AG04450 (cell line): ENCODE results near the gene ACTMAP. TPM values are rescaled to one million over a fixed set of nuclear protein-coding genes. Genes with fewer than 3 reads are reported as not detected.
"Not testable (repeated sequence)": the region's sequence is repeated elsewhere in the genome, so short reads cannot be mapped to it uniquely, and the experiment has no call there.

Experiments used
- CTCF ChIA-PET: fragments of 300-600, 350-600 bp; formaldehyde crosslinking; extraction: SDS; loops from one replicate; lab custom pipeline; 2022; ENCODE audit warnings: antibody characterized with exemption, inconsistent platforms; lab: Charles Lee
- POLR2A ChIA-PET: fragments of 350-600 bp; formaldehyde crosslinking; extraction: SDS; loops from one replicate; lab custom pipeline; 2021; ENCODE audit warnings: antibody characterized with exemption, inconsistent platforms; lab: Yijun Ruan, JAX
- DNase-seq: peaks from one replicate; pipeline ENCODE4 v3.0.0-alpha.2; 2011; ENCODE audit warnings: low read depth, low spot score
- H3K27ac ChIP-seq: one replicate; pipeline ENCODE4 v1.5.1; 2012; ENCODE audit warnings: low read depth, low read length, control low read depth
- H3K27me3 ChIP-seq: one replicate; pipeline ENCODE4 v1.6.0; 2012; ENCODE audit warnings: low read length; ENCODE audit not compliant: control insufficient read depth, insufficient read depth
- H3K4me3 ChIP-seq: 2 replicates; pipeline ENCODE4 v1.5.1; 2011; ENCODE audit warnings: mild to moderate bottlenecking, low read depth, low read length, control low read depth
- H3K9me3 ChIP-seq: 2 replicates; pipeline ENCODE4 v1.5.1; 2012; ENCODE audit warnings: low read length; ENCODE audit not compliant: control insufficient read depth, insufficient read depth
- polyA plus RNA-seq: library from polyadenylated mRNA; depleted of rRNA; stranded (reverse); fragments of >200 nt; gene quantifications from 2 replicates; pipeline ENCODE4 v1.2.3, GENCODE V29; 2011
- TF ChIP-seq, protein P1 (sequence below): IDR thresholded peaks from 2 replicates; pipeline ENCODE4 v1.5.1; 2011; ENCODE audit warnings: low read depth, low read length, control low read depth, inconsistent platforms

The ACTMAP gene
- polyA plus RNA-seq, 1 experiment = 2.9 TPM

DNA sequence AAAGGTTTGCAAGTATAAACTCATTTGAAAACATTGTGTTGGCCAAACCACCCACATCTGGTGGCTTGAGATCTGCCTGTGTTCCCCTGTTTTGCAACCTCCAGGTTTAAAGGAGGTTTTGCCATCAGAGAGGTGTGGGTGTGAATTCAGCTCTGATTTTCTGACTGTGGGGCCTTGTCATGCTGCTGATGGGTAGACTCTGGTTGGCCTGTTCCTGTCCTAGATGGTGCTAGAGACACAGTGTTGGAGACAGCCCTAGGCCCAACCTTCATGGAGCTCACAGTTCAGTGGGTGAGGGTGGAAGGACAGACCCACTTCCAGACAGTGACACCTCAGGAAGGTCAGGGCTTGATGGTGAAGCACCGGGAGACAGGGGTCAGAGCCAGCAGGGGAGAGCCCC lies 35.2 kb upstream of the ACTMAP start:
- no peak overlapping the region for H3K27ac ChIP-seq
- H3K27me3 ChIP-seq = no peaks in the 10 kb centered on the region
- H3K4me3 ChIP-seq = no peak overlapping the region
- ChIA-PET CTCF (no interaction called here), POLR2A (interaction anchor here (0.8 kb wide), 1 partner anchor 9 kb away, joined by 3 read pairs; no protein-coding TSS in a partner anchor)
- no peaks in the 10 kb centered on the region for H3K9me3 ChIP-seq
- no peak for DNase-seq
- TF ChIP-seq, protein P1, sequence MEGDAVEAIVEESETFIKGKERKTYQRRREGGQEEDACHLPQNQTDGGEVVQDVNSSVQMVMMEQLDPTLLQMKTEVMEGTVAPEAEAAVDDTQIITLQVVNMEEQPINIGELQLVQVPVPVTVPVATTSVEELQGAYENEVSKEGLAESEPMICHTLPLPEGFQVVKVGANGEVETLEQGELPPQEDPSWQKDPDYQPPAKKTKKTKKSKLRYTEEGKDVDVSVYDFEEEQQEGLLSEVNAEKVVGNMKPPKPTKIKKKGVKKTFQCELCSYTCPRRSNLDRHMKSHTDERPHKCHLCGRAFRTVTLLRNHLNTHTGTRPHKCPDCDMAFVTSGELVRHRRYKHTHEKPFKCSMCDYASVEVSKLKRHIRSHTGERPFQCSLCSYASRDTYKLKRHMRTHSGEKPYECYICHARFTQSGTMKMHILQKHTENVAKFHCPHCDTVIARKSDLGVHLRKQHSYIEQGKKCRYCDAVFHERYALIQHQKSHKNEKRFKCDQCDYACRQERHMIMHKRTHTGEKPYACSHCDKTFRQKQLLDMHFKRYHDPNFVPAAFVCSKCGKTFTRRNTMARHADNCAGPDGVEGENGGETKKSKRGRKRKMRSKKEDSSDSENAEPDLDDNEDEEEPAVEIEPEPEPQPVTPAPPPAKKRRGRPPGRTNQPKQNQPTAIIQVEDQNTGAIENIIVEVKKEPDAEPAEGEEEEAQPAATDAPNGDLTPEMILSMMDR = no peak

DNA sequence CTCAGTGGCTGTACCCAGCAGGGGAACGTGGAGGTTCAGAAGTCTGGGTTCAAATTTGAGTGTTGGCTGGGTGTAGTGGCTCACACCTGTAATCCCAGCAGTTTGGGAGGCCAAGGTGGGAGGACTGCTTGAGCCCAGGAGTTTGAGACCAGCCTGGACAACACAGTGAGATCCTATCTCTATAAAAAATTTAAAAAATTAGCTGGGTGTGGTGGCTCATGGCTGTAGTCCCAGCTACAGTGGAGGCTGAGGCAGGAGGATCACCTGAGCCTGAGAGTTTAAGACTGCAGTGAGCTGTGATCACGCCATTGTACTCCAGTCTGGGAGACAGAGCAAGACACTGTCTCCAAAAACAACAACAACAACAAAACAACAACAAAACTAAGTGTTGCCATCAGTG lies 33.9 kb upstream of the ACTMAP start:
- H3K27me3 ChIP-seq, POLR2A ChIA-PET, H3K4me3 ChIP-seq, H3K27ac ChIP-seq, CTCF ChIA-PET, DNase-seq, H3K9me3 ChIP-seq: not testable (repeated sequence)

DNA sequence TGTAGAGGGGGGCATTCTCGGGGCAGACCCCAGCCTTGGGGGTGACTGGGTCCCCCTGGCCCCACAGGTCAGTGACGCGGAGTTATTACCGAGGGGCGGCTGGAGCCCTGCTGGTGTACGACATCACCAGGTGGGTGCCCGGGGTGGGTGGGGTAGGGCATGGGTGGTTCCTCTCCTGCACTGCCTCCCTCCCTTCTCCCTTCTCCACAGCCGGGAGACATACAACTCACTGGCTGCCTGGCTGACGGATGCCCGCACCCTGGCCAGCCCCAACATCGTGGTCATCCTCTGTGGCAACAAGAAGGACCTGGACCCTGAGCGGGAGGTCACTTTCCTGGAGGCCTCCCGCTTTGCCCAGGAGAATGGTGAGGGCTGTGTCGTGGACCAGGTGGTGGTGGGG lies 33.4 kb upstream of the ACTMAP start:
- TF ChIP-seq, protein P1 = no peak
- Histone ChIP-seq H3K27me3 (no peaks in the 10 kb centered on the region), H3K9me3 (no peaks in the 10 kb centered on the region), H3K4me3 (no peak overlapping the region), H3K27ac (no peak overlapping the region)
- no peak for DNase-seq
- POLR2A ChIA-PET = no interaction called here
- CTCF ChIA-PET = interaction anchor here (0.7 kb wide), 1 partner anchor 940 kb away, joined by 3 read pairs; no protein-coding TSS in a partner anchor

DNA sequence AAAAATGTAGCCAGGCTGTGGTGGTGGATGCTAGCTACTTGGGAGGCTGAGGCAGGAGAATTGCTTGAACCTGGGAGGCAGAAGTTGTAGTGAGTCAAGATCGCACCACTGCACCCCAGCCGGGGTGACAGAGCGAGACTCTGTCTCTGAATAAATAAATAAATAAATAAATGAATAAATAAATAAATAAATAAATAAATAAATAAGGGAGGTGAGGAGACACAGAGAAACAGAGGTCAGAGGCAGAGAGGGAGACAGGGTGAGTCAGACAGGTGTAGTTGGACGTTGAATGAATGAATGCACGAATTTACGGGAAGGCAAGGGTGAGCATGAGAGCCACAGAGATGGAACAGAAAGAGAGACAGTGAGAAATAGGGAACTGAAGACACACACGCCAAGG lies 30.9 kb upstream of the ACTMAP start:
- H3K4me3 ChIP-seq = no peak overlapping the region
- H3K9me3 ChIP-seq = no peaks in the 10 kb centered on the region
- CTCF ChIA-PET = interaction anchor here (2.9 kb wide), 1 partner anchor 25 kb away, joined by 10 read pairs; no protein-coding TSS in a partner anchor
- DNase-seq = no peak
- POLR2A ChIA-PET = no interaction called here
- no peaks in the 10 kb centered on the region for H3K27me3 ChIP-seq
- TF ChIP-seq, protein P1 = no peak
- no peak overlapping the region for H3K27ac ChIP-seq

DNA sequence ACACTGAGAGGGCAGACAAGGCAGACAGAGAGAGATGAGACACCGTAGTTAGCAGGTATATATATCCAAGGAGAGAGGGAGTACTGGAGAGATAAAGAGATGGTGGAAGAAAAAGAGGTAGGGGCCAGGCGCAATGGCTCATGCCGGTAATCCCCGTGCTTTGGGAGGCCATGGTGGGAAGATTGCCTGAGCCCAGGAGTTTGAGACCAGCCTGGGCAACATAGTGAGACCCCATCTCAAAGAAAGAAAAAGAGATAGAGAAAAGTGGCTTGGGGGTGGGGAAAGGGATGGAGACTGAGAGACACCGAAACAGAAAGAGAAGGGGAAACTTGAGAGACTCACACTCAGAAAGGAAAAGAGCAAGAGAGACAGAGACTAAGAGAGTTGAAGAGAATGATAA lies 30.3 kb upstream of the ACTMAP start:
- TF ChIP-seq, protein P1 = no peak
- no peak overlapping the region for H3K27ac ChIP-seq
- H3K27me3 ChIP-seq = no peaks in the 10 kb centered on the region
- POLR2A ChIA-PET = no interaction called here
- H3K9me3 ChIP-seq = no peaks in the 10 kb centered on the region; the same call in 1 of the 2 replicates
- CTCF ChIA-PET = interaction anchor here (2.9 kb wide), 1 partner anchor 26 kb away, joined by 10 read pairs; no protein-coding TSS in a partner anchor
- H3K4me3 ChIP-seq = no peak overlapping the region
- DNase-seq = no peak
